T-cell (primary cell): ENCODE data around the gene NDUFAF4. TPM values are rescaled to one million over a fixed set of nuclear protein-coding genes. Genes with fewer than 3 reads are reported as not detected.

ENCODE experiments used
- ATAC-seq, 4 experiments: fragments of 200-7000 bp in 3 of 4; fragments of 150-1000 bp in 1 of 4; cut with Tn5 transposase; replicated peaks in 1 of 4; 1 replicate in 3 of 4; 2 replicates in 1 of 4; pipeline ENCODE4 v1.10.0; 2021; ENCODE audit warnings: moderate library complexity in 3 of 4, mild to moderate bottlenecking in 2 of 4, moderate number of reproducible peaks in 1 of 4
- CTCF ChIA-PET, 2 donors: fragments of 300-600 bp; sonication (Branson Sonifier 250); formaldehyde crosslinking; loops; one replicate each; lab custom pipeline; 2022; ENCODE audit warnings: antibody characterized with exemption in 2 of 2; lab: Charles Lee
- POLR2A ChIA-PET, 2 donors: fragments of 300-600 bp; sonication (Branson Sonifier 250); formaldehyde crosslinking; loops; one replicate each; lab custom pipeline; 2022; ENCODE audit warnings: antibody characterized with exemption in 2 of 2; lab: Charles Lee
- DNase-seq, 35 experiments: peaks; one replicate each; pipeline versions ENCODE4 v3.0.0 to v3.0.0-alpha.2; 2013 to 2023
- H3K27ac ChIP-seq: one replicate; pipeline ENCODE4 v1.5.1; 2013; ENCODE audit warnings: low read length
- H3K27me3 ChIP-seq, 2 experiments: replicated peaks in 1 of 2; 1 replicate in 1 of 2; 2 replicates in 1 of 2; pipeline versions ENCODE4 v1.6.1 to v1.7.0; 2013; ENCODE audit warnings: low read length in 1 of 2, mixed read lengths in 1 of 2; ENCODE audit not compliant: control insufficient read depth in 2 of 2, insufficient read depth in 2 of 2; ENCODE audit errors: extremely low read depth in 1 of 2
- H3K36me3 ChIP-seq, 2 donors: 1 replicate in 1 of 2; 2 replicates in 1 of 2; pipeline versions ENCODE4 v1.6.1 to v1.7.0; 2013; ENCODE audit warnings: low read length in 1 of 2; ENCODE audit not compliant: control insufficient read depth in 2 of 2, insufficient read depth in 1 of 2; ENCODE audit errors: extremely low read depth in 1 of 2
- H3K4me1 ChIP-seq, 2 experiments: 1 replicate in 1 of 2; 2 replicates in 1 of 2; pipeline versions ENCODE4 v1.6.1 to v1.7.0; 2013; ENCODE audit warnings: low read length in 2 of 2, mixed read lengths in 1 of 2; ENCODE audit not compliant: insufficient read depth in 2 of 2, control insufficient read depth in 1 of 2; ENCODE audit errors: extremely low read depth in 1 of 2
- H3K4me3 ChIP-seq, 2 donors: 1 replicate in 1 of 2; 2 replicates in 1 of 2; pipeline versions ENCODE4 v1.5.1 to v1.7.0; 2013; ENCODE audit warnings: mild to moderate bottlenecking in 2 of 2, low read length in 1 of 2, moderate library complexity in 1 of 2; ENCODE audit not compliant: control insufficient read depth in 1 of 2; ENCODE audit errors: extremely low read depth in 1 of 2
- H3K9me3 ChIP-seq: 2 replicates; pipeline ENCODE4 v1.7.0; 2013
- H3K27ac Mint-ChIP-seq, 2 donors: one replicate each; pipeline ENCODE4 v1.8.0; 2020 to 2021; ENCODE audit warnings: mild to moderate bottlenecking in 2 of 2, mixed read lengths in 2 of 2
- H3K27me3 Mint-ChIP-seq, 2 donors: one replicate each; pipeline ENCODE4 v1.8.0; 2021 to 2022; ENCODE audit warnings: mixed read lengths in 2 of 2
- H3K36me3 Mint-ChIP-seq: one replicate; pipeline ENCODE4 v1.8.0; 2021; ENCODE audit warnings: mixed read lengths
- H3K4me1 Mint-ChIP-seq, 3 donors: one replicate each; pipeline ENCODE4 v1.8.0; 2020 to 2022; ENCODE audit warnings: mixed read lengths in 3 of 3, mild to moderate bottlenecking in 1 of 3
- H3K4me3 Mint-ChIP-seq, 3 donors: one replicate each; pipeline ENCODE4 v1.8.0; 2020 to 2022; ENCODE audit warnings: mild to moderate bottlenecking in 3 of 3, mixed read lengths in 3 of 3, moderate library complexity in 3 of 3
- H3K9me3 Mint-ChIP-seq, 3 donors: one replicate each; pipeline ENCODE4 v1.8.0; 2020 to 2022; ENCODE audit warnings: mixed read lengths in 3 of 3
- WGBS: methylation state at CpG from one replicate; pipeline ENCODE4 v1.1.5; 2013; ENCODE audit warnings: missing lambda C conversion rate; ENCODE audit not compliant: insufficient coverage; 5-methylcytosine and 5-hydroxymethylcytosine counted together
- total RNA-seq, 35 experiments: library from RNA in 6 of 35; stranded (reverse) in 6 of 35; fragments of 120-200 nt in 1 of 35; gene quantifications; one replicate each; pipeline versions ENCODE4 v1.2.1 to v1.2.4 and lab custom pipeline; 2013 to 2026

The NDUFAF4 gene
- total RNA-seq, 5 donors from 2014 or later (not counting 1 experiment from before 2014, with no cell fraction given): 22.1 to 29.0 (median 24.5) TPM

GRCh38 chr6:96856856-96857255 is 40.8 kb downstream of the NDUFAF4 start:
- Histone ChIP-seq H3K36me3 (no peaks in the 10 kb centered on the region), H3K27me3 (peaks cover 0 to 6% of the 10 kb centered on the region in 2 experiments), H3K4me1 (no peaks in the 10 kb centered on the region), H3K4me3 (no peak overlapping the region), H3K27ac (no peak overlapping the region), H3K9me3 (no peaks in the 10 kb centered on the region)
- Mint-ChIP-seq H3K27me3 (peaks cover 14 to 18% of the 10 kb centered on the region in 2 donors), H3K36me3 (no peaks in the 10 kb centered on the region), H3K4me3 (no peak overlapping the region), H3K4me1 (no peaks in the 10 kb centered on the region), H3K27ac (no peak overlapping the region), H3K9me3 (peaks cover 0 to 3% (median 0%) of the 10 kb centered on the region in 3 donors)
- ATAC-seq (no peak), DNase-seq (no peak)
- CTCF ChIA-PET: no interaction called here
- 71% methylated on average over 1 of the region's 1 CpG for WGBS
- POLR2A ChIA-PET: no interaction called here

- Histone ChIP-seq H3K27me3 (no peaks in the 10 kb centered on the region), H3K4me3 (no peak overlapping the region), H3K4me1 (no peaks in the 10 kb centered on the region), H3K36me3 (no peaks in the 10 kb centered on the region), H3K27ac (no peak overlapping the region), H3K9me3 (no peaks in the 10 kb centered on the region)
- Mint-ChIP-seq H3K27me3 (peaks cover 6 to 8% of the 10 kb centered on the region in 2 donors), H3K9me3 (no peaks in the 10 kb centered on the region), H3K4me1 (no peaks in the 10 kb centered on the region), H3K4me3 (no peak overlapping the region), H3K36me3 (no peaks in the 10 kb centered on the region), H3K27ac (no peak overlapping the region)
- WGBS: no CpG with 5 or more reads among the region's 2 CpGs
- no peak for DNase-seq
- POLR2A ChIA-PET: no interaction called here
- CTCF ChIA-PET: no interaction called here
- ATAC-seq: no peak
Observed at GRCh38 chr6:96853083-96853482, 44.6 kb downstream of the NDUFAF4 start.

DNA sequence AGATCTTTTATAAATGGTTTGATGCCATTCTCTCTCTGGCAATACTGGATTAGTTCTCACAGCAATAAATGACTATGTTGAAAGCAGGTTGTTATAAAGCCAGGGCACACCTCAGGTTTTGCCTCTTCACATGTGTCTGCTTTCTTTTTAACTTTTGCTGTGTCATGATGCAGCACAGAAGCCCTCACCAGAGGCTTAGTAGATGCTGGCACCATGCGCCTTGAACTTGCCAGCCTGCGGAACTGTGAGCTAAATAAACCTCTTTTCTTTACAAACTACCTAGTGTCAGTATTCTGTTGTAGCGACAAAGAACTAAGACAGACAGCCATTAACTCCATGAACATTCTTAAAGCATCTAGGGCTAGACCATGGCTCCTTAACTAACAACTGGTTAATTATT is 45.1 kb downstream of the NDUFAF4 start:
- CTCF ChIA-PET: no interaction called here
- ATAC-seq (no peak), DNase-seq (no peak)
- H3K36me3 ChIP-seq: no peaks in the 10 kb centered on the region
- POLR2A ChIA-PET: no interaction called here
- Mint-ChIP-seq H3K36me3 (no peaks in the 10 kb centered on the region), H3K27ac (no peak overlapping the region), H3K9me3 (peaks cover 0 to under 1% (median under 1%) of the 10 kb centered on the region in 3 donors), H3K4me3 (no peak overlapping the region), H3K4me1 (no peaks in the 10 kb centered on the region), H3K27me3 (peaks cover 6% of the 10 kb centered on the region in 2 donors)
- no peak overlapping the region for H3K4me3 ChIP-seq
- no peaks in the 10 kb centered on the region for H3K9me3 ChIP-seq
- no peaks in the 10 kb centered on the region for H3K27me3 ChIP-seq
- 100% methylated on average over 2 of the region's 3 CpGs for WGBS
- H3K27ac ChIP-seq: no peak overlapping the region
- H3K4me1 ChIP-seq: no peaks in the 10 kb centered on the region

DNA sequence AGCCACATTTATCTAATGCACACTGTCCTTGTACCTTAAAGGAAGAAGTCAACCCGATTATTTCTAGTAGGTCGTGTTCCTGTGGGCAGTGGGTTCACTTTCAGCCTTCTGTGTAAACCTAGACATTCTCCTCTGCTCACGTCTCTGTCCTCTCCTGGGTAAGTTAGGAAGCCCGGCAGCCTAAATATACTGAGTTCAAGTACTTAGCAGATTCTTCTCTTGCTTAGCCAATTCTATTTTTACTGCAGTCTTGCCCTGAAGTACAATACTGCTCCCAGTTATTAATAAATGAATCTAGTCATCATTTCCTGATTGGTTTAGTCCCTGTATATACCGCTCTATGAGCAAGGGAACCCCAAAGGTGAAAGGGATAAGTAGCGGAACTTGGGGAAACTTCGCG is 45.8 kb downstream of the NDUFAF4 start:
- WGBS: 92% methylated on average over 4 of the region's 8 CpGs
- no peak overlapping the region for H3K27ac ChIP-seq
- no peaks in the 10 kb centered on the region for H3K9me3 ChIP-seq
- CTCF ChIA-PET: no interaction called here
- H3K4me3 Mint-ChIP-seq: no peak overlapping the region
- H3K4me1 ChIP-seq: no peaks in the 10 kb centered on the region
- ATAC-seq (no peak), DNase-seq (no peak)
- H3K36me3 Mint-ChIP-seq: no peaks in the 10 kb centered on the region
- POLR2A ChIA-PET: no interaction called here
- peaks cover 3 to 5% of the 10 kb centered on the region in 2 donors for H3K27me3 Mint-ChIP-seq
- no peak overlapping the region for H3K27ac Mint-ChIP-seq
- no peaks in the 10 kb centered on the region for H3K27me3 ChIP-seq
- H3K4me1 Mint-ChIP-seq: no peaks in the 10 kb centered on the region
- no peak overlapping the region for H3K4me3 ChIP-seq
- peaks cover 4 to 8% (median 7%) of the 10 kb centered on the region in 3 donors for H3K9me3 Mint-ChIP-seq
- no peaks in the 10 kb centered on the region for H3K36me3 ChIP-seq

DNA sequence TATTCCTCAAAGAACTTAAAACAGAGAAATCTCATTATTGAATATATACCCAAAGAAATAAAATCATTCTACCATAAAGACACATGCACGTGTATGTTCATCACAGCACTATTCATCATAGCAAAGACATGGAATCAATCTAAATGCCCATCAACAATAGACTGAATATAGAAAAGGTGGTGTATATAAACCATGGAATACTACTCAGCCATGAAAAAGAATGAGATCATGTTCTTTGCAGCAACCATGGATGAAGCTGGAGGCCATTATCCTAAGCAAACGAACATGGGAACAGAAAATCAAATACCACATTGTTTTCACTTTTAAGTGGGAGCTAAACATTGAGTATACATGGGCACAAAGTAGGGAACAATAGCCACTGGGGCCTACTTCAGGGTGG is 48.1 kb downstream of the NDUFAF4 start:
- no peaks in the 10 kb centered on the region for H3K9me3 ChIP-seq
- no peaks in the 10 kb centered on the region for H3K27me3 ChIP-seq
- POLR2A ChIA-PET: interaction anchor here (0.6 kb wide), 4 partner anchors 55 to 525 kb away, joined by 3 read pairs; no protein-coding TSS in a partner anchor
- peaks cover 8 to 14% of the 10 kb centered on the region in 2 donors for H3K27me3 Mint-ChIP-seq
- CTCF ChIA-PET: interaction anchor here in 1 of 2 donors (0.5 to 0.7 kb wide), 2 partner anchors 14 to 21 kb away, joined by 3 to 6 read pairs; no protein-coding TSS in a partner anchor
- ATAC-seq (no peak), DNase-seq (no peak)
- H3K27ac ChIP-seq: no peak overlapping the region
- no peaks in the 10 kb centered on the region for H3K4me1 Mint-ChIP-seq
- H3K4me1 ChIP-seq: no peaks in the 10 kb centered on the region
- H3K27ac Mint-ChIP-seq: no peak overlapping the region
- no peaks in the 10 kb centered on the region for H3K36me3 ChIP-seq
- peaks cover 3% of the 10 kb centered on the region for H3K36me3 Mint-ChIP-seq
- H3K4me3 ChIP-seq: no peak overlapping the region
- no peak overlapping the region for H3K4me3 Mint-ChIP-seq
- WGBS: no CpG with 5 or more reads among the region's 2 CpGs
- peaks cover 8 to 21% (median 21%) of the 10 kb centered on the region in 3 donors for H3K9me3 Mint-ChIP-seq

- peaks cover 11 to 25% (median 24%) of the 10 kb centered on the region in 3 donors for H3K9me3 Mint-ChIP-seq
- Histone ChIP-seq H3K9me3 (no peaks in the 10 kb centered on the region), H3K4me3 (no peak overlapping the region), H3K36me3 (no peaks in the 10 kb centered on the region), H3K4me1 (no peaks in the 10 kb centered on the region), H3K27me3 (peaks cover 0 to 4% of the 10 kb centered on the region in 2 experiments), H3K27ac (no peak overlapping the region)
- ATAC-seq (no peak), DNase-seq (no peak)
- CTCF ChIA-PET: no interaction called here
- peaks cover 17 to 24% of the 10 kb centered on the region in 2 donors for H3K27me3 Mint-ChIP-seq
- POLR2A ChIA-PET: no interaction called here
- no peaks in the 10 kb centered on the region for H3K4me1 Mint-ChIP-seq
- no peak overlapping the region for H3K27ac Mint-ChIP-seq
- H3K4me3 Mint-ChIP-seq: no peak overlapping the region
- peaks cover 4% of the 10 kb centered on the region for H3K36me3 Mint-ChIP-seq
Observed at GRCh38 chr6:96844530-96844929, 53.2 kb downstream of the NDUFAF4 start.
